ENCODE results near the gene CLCA4. TPM values are rescaled to one million over a fixed set of nuclear protein-coding genes. Genes with fewer than 3 reads are reported as not detected.

Gene CLCA4
- total RNA-seq, 2 donors from 2014 or later, result not detected

GRCh38 chr1:86520789-86521521 lies 25.9 kb upstream of the CLCA4 start:
- TF ChIP-seq CTCF (IDR thresholded peaks at IDR 0.05), result no peak
- H3K27ac ChIP-seq, result no peak overlapping the region
- no peak for DNase-seq (ENCODE audit: low spot score)
- H3K9me3 ChIP-seq, result no peaks in the 10 kb centered on the region
- H3K4me1 ChIP-seq (ENCODE audit: control insufficient read depth in 1 of 2, low read depth in 2 of 2), result no peaks in the 10 kb centered on the region
- no peak overlapping the region for H3K4me3 ChIP-seq
- no peaks in the 10 kb centered on the region for H3K36me3 ChIP-seq
- H3K27me3 ChIP-seq (replicated peaks; ENCODE audit: insufficient read depth), result no peaks in the 10 kb centered on the region
- ATAC-seq (ENCODE audit: insufficient number of reproducible peaks, low FRiP score, low read depth), result no peak

- DNase-seq (ENCODE audit: low spot score) (no peak), ATAC-seq (ENCODE audit: insufficient number of reproducible peaks, low FRiP score, low read depth) (no peak)
- Histone ChIP-seq H3K36me3 (no peaks in the 10 kb centered on the region), H3K4me3 (no peak overlapping the region), H3K9me3 (no peaks in the 10 kb centered on the region), H3K27me3 (replicated peaks; ENCODE audit: insufficient read depth) (no peaks in the 10 kb centered on the region), H3K4me1 (ENCODE audit: control insufficient read depth in 1 of 2, low read depth in 2 of 2) (no peaks in the 10 kb centered on the region), H3K27ac (no peak overlapping the region)
- TF ChIP-seq CTCF (IDR thresholded peaks at IDR 0.05), result no peak
Observed at GRCh38 chr1:86521522-86521891, 25.4 kb upstream of the CLCA4 start.

GRCh38 chr1:86522240-86522639 lies 24.6 kb upstream of the CLCA4 start:
- H3K27me3 ChIP-seq (replicated peaks; ENCODE audit: insufficient read depth), result no peaks in the 10 kb centered on the region
- no peak overlapping the region for H3K27ac ChIP-seq
- no peaks in the 10 kb centered on the region for H3K36me3 ChIP-seq
- no peak for ATAC-seq (ENCODE audit: insufficient number of reproducible peaks, low FRiP score, low read depth)
- no peaks in the 10 kb centered on the region for H3K9me3 ChIP-seq
- no peaks in the 10 kb centered on the region for H3K4me1 ChIP-seq (ENCODE audit: control insufficient read depth in 1 of 2, low read depth in 2 of 2)
- no peak for TF ChIP-seq CTCF (IDR thresholded peaks at IDR 0.05)
- no peak for DNase-seq (ENCODE audit: low spot score)
- H3K4me3 ChIP-seq, result no peak overlapping the region

DNA sequence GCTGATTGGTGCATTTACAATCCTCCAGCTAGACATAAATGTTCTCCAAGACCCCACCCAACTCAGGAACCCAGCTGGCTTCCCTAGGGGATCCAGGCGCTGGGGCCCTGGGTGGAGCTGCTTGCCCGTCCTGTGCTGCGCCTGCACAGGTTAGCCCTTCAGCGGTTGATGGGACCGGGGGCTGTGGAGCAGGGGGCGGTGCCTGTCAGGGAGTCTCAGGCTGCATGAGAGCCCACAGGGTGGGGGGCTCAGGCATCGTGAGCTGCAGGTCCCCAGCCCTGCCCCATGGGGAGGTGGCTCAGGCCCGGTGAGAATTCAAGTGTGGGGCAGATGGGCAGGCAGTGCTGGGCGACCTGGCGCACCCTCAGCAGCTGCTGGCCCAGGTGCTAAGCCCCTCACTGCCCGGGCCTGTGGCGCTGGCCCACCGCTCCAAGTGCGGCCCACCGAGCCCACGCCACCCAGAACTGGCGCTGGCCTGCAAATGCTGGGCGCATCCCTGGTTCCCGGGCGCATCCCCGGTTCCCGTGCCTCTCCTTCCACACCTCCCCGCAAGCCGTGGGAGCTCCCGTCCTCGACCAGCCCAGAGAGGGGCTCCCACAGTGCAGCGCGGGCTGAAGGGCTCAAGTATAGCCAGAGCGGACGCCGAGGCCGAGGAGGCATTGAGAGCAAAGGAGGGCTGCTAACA lies 23.1 kb upstream of the CLCA4 start:
- Histone ChIP-seq H3K27ac (no peak overlapping the region), H3K27me3 (replicated peaks; ENCODE audit: insufficient read depth) (no peaks in the 10 kb centered on the region), H3K4me3 (no peak overlapping the region), H3K36me3 (no peaks in the 10 kb centered on the region), H3K9me3 (no peaks in the 10 kb centered on the region), H3K4me1 (ENCODE audit: control insufficient read depth in 1 of 2, low read depth in 2 of 2) (no peaks in the 10 kb centered on the region)
- TF ChIP-seq CTCF (IDR thresholded peaks at IDR 0.05), result no peak
- ATAC-seq (ENCODE audit: insufficient number of reproducible peaks, low FRiP score, low read depth) (no peak), DNase-seq (ENCODE audit: low spot score) (no peak)

DNA sequence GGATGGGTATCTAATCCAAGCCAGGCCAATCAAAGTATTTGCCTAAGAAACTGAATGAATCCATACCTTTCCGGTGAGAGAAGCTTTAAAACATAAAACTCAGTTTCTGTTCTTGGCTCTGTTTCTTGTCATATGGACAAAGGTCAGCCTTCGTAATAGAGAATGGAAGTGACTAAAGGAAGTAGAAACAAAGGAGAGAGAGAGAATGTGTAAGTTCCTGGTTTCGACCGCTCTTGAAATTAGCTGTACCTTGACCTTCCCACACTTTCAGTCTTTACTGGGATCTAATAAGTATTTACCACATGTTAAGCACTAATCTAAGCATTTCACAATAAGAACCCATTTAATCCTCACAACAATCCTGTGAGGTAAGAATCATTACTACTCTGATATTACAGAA lies 19.6 kb upstream of the CLCA4 start:
- H3K9me3 ChIP-seq, result no peaks in the 10 kb centered on the region
- no peaks in the 10 kb centered on the region for H3K27me3 ChIP-seq (replicated peaks; ENCODE audit: insufficient read depth)
- no peak overlapping the region for H3K27ac ChIP-seq
- no peaks in the 10 kb centered on the region for H3K4me1 ChIP-seq (ENCODE audit: control insufficient read depth in 1 of 2, low read depth in 2 of 2)
- no peak for TF ChIP-seq CTCF (IDR thresholded peaks at IDR 0.05)
- no peaks in the 10 kb centered on the region for H3K36me3 ChIP-seq
- H3K4me3 ChIP-seq, result no peak overlapping the region
- DNase-seq (ENCODE audit: low spot score), result no peak
- no peak for ATAC-seq (ENCODE audit: insufficient number of reproducible peaks, low FRiP score, low read depth)
